ENCODE results near the gene ADRA2B. TPM values are rescaled to one million over a fixed set of nuclear protein-coding genes. Genes with fewer than 3 reads are reported as not detected.
A peak's percentile ranks its signal among the peaks of the same experiment; 100 is the strongest.

Gene ADRA2B
- total RNA-seq, 1 experiment from 2014 or later, result 4.7 TPM

- TF ChIP-seq CDX4 (CRISPR knock-in tag; IDR thresholded peaks at IDR 0.05; ENCODE audit: borderline replicate concordance), result no peak
- TF ChIP-seq CREB1 (CRISPR knock-in tag; IDR thresholded peaks at IDR 0.05), result no peak
Measured at GRCh38 chr2:96111257-96111640, 5.1 kb downstream of the ADRA2B start (continued).

- CTCF ChIA-PET, result interaction anchor here (0.7 to 2.9 kb wide), 6 partner anchors 8 to 118 kb away, joined by 3 to 16 read pairs (median 4); partner anchors contain the start of gene ASTL
- Mint-ChIP-seq H3K4me3 (no peak overlapping the region), H3K27ac (no peak overlapping the region), H3K36me3 (no peaks in the 10 kb centered on the region), H3K4me1 (peaks cover 29% of the 10 kb centered on the region), H3K27me3 (ENCODE audit: low read depth) (peaks cover 10% of the 10 kb centered on the region), H3K9me3 (peaks cover 2% of the 10 kb centered on the region)
- DNase-seq (ENCODE audit: low spot score) (peak; percentile 11), ATAC-seq (no peak)
- TF ChIP-seq GABPB1 (CRISPR knock-in tag; IDR thresholded peaks at IDR 0.05) (no peak), RORB (CRISPR knock-in tag; IDR thresholded peaks at IDR 0.05) (no peak), GTF2I (CRISPR knock-in tag; conservative IDR thresholded peaks at IDR 0.05) (no peak), ZNF281 (CRISPR knock-in tag; IDR thresholded peaks at IDR 0.05) (no peak), ATF6 (CRISPR knock-in tag; IDR thresholded peaks at IDR 0.05) (no peak), ZBTB21 (CRISPR knock-in tag; IDR thresholded peaks at IDR 0.05; ENCODE audit: borderline replicate concordance) (no peak), NR1H2 (CRISPR knock-in tag; IDR thresholded peaks at IDR 0.05) (no peak), ZNF263 (CRISPR knock-in tag; IDR thresholded peaks at IDR 0.05; ENCODE audit: low read depth) (no peak), ZNF425 (CRISPR knock-in tag; conservative IDR thresholded peaks at IDR 0.05) (no peak), NFE2L1 (CRISPR knock-in tag; IDR thresholded peaks at IDR 0.05) (no peak), E2F5 (CRISPR knock-in tag; IDR thresholded peaks at IDR 0.05) (no peak), JUN (CRISPR knock-in tag; IDR thresholded peaks at IDR 0.05) (no peak), TCF7 (CRISPR knock-in tag; IDR thresholded peaks at IDR 0.05; ENCODE audit: low read depth) (no peak)
- POLR2A ChIA-PET, result no interaction called here
Measured at GRCh38 chr2:96110621-96111256, 5.6 kb downstream of the ADRA2B start.

Data from WTC11 (cell line).